ENCODE results near the gene STON2.

The STON2 gene

GRCh38 chr14:81348061-81348460 lies 52.1 kb downstream of the STON2 start:
- no peak overlapping the region for H3K4me3 ChIP-seq (ENCODE audit: low read depth, low read length)
- no peak for DNase-seq (ENCODE audit: low read depth)
- TF ChIP-seq CTCF (conservative IDR thresholded peaks at IDR 0.05; ENCODE audit: low read depth, low read length): no peak

GRCh38 chr14:81345781-81346180 lies 54.3 kb downstream of the STON2 start:
- DNase-seq (ENCODE audit: low read depth): no peak
- no peak for TF ChIP-seq CTCF (conservative IDR thresholded peaks at IDR 0.05; ENCODE audit: low read depth, low read length)
- no peak overlapping the region for H3K4me3 ChIP-seq (ENCODE audit: low read depth, low read length)

GRCh38 chr14:81344481-81345160 lies 55.5 kb downstream of the STON2 start:
- H3K4me3 ChIP-seq (ENCODE audit: low read depth, low read length): no peak overlapping the region
- TF ChIP-seq CTCF (conservative IDR thresholded peaks at IDR 0.05; ENCODE audit: low read depth, low read length): no peak
- no peak for DNase-seq (ENCODE audit: low read depth)

- DNase-seq (ENCODE audit: low read depth): no peak
- TF ChIP-seq CTCF (conservative IDR thresholded peaks at IDR 0.05; ENCODE audit: low read depth, low read length): no peak
- H3K4me3 ChIP-seq (ENCODE audit: low read depth, low read length): no peak overlapping the region
Measured at GRCh38 chr14:81343701-81344100, 56.4 kb downstream of the STON2 start.

GRCh38 chr14:81342850-81343580 lies 57.1 kb downstream of the STON2 start:
- H3K4me3 ChIP-seq (ENCODE audit: low read depth, low read length): no peak overlapping the region
- TF ChIP-seq CTCF (conservative IDR thresholded peaks at IDR 0.05; ENCODE audit: low read depth, low read length): no peak
- DNase-seq (ENCODE audit: low read depth): no peak

- no peak overlapping the region for H3K4me3 ChIP-seq (ENCODE audit: low read depth, low read length)
- TF ChIP-seq CTCF (conservative IDR thresholded peaks at IDR 0.05; ENCODE audit: low read depth, low read length): no peak
- DNase-seq (ENCODE audit: low read depth): no peak
Measured at GRCh38 chr14:81341781-81342180, 58.3 kb downstream of the STON2 start.

GRCh38 chr14:81341370-81341769 lies 58.8 kb downstream of the STON2 start:
- DNase-seq (ENCODE audit: low read depth): no peak
- H3K4me3 ChIP-seq (ENCODE audit: low read depth, low read length): no peak overlapping the region
- no peak for TF ChIP-seq CTCF (conservative IDR thresholded peaks at IDR 0.05; ENCODE audit: low read depth, low read length)

All from choroid plexus epithelial cell (primary cell).